DMS53 treated with DMSO at 0.1 percent for 48 hours (cell line): Measurements from ENCODE around the gene TRIP11.

Experiments used
- DNase-seq: peaks from one replicate; lab custom pipeline; 2025; ENCODE audit not compliant: unreplicated experiment; lab: John Stamatoyannopoulos, UW

TRIP11 gene

DNA sequence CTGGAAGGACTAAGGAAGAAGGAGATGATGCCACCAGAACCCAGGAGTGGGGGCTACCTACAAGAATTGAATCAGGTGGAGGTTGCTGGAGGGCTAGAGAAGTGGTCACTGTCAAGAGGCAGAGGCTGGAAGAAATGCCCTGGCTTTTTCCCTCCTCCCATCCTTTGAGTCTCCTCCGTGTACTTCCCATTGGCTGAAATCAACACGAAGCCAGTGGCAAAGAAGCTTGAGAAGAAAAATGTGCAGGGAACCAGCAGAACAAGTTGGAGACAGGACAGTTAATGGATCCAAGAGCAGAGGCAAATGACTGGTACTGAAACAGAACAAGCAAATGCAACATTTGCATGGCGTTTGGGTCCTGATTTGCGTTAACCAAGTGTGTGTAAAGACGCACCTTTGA lies 83.2 kb downstream of the TRIP11 start:
- no peak for DNase-seq

DNA sequence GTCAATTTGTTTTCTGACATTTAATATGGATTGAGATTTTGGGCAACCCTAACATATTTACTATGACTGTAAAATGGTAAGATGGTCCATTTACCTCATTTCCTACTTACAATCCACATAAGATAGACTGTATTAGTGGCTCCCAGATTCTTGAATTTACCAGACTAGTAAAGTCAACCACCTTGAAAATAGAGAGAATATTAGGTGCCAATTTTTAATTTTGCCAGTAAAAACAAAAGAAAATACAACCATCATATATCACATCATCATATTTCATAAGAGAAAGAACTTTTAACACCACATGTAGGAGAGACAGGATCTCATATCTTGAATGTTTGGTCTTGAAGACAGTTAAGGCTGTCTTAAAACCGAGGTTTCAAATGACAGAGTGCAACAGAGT lies 84.7 kb downstream of the TRIP11 start:
- DNase-seq = no peak

DNA sequence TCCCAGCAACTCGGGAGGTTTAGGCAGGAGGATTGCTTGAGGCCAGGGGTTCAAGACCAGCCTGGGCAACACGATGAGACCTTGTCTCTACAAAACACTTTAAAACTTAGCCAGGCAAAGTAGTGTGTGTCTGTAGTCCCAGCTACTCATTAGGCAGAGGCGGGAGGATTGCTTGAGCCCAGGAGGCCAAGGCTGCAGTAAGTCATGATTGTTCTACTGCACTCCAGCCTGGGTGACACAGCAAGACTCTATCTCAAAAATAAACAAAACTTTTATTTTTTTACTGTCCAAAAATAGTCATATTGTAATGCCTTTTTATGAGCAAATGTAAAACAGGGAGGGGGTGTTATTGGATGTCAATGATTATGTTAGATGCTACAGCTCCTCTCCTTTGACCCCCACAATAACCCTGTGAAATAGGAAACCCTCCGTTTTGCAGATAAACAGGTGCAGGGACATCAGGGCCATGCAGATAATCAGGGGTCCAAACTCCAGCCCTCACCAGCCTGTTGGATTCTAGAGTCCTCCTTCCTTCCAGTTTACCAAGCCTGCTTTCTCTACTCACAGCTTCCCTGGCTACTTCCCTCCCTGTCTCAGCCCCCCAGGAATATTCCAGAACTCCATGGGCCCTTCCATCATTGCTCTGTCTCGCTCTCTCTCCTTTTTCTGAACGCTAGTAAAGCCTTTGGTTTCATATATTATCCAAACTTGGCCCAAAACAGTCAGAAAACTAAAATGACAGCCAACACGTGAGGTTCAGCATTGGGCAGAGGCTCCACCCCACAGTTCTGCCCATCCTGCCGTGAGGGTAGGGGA lies 86.5 kb downstream of the TRIP11 start:
- no peak for DNase-seq

DNA sequence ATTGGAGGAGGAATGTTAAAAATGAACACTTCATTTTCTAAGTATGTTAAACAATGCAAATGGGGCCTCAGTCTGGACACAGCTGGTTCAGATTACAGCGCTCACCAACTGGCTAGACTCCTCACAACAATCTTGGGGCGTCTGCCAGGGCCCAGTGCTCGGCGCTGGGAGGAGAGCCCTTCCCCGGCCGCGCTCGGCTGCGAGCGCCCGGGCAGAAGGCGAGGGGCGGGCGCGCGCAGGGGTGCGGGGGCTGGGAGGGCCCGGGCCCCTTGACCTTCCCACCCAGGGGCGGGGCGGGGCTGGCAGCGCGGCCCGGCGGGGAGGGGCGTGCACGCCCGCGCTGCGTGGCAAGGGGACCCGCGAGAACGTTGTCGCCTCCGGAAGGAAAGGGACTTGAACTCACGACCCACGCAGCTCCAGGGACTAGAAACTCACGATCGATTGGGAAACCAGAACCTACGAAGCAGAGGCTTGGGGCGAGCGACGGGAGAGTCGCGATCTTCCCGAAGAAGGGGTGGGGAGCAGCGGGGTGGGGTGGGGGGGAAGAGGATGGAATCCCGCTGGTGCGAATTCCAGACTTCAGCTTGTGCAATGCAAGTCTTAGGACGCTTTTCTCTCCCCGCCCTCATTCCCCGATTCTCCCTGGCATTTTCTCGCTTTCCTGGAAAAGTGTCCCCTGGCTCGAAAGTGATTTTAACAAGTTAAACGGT lies 92.2 kb downstream of the TRIP11 start, which contains the start of gene FBLN5:
Gene FBLN5 (minus strand): TSS at position 220 of the 710 bp plus-strand sequence. CDS start 465 bp downstream, outside the sequence.
- no peak for DNase-seq

DNA sequence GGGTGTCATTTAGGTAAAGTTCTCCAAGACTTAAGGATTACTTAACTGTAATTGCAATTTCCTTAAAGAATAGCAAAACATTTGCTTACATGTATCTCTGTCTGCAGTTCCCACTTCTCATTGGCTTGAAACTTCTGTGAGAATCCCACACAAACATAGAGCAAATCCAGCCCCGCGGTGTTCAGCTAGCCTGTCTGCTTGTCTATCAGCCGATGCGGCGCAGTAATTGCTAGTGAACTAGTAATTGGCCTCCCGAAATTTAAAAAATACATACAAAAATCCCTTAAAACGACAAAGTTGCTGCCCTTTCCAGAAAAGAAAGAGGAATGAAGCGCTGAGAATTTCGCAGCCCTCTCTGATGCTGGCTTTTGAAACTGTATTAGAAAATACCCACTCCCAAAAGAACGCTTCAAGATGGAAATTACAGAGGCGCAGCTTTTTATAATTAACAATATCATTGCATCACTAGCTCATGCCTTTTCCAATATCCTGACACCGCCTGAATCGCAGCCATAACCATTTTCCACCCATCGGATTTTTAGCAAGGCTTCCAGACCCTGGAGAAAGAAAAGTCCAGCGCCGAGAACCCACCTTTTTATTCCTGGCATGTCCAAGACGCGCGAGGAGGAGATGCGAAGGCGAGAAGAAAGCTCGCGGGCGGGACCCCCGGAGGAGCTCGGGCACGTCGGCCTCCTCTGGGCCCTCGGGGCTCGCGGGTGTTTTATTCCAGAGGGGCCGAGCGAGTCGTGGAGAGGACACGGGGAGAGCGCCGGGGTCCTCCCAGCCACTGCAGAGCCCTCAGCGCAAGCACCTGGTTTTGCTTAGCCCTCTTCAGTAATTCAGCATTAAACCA lies 93.0 kb downstream of the TRIP11 start:
- DNase-seq = no peak

DNA sequence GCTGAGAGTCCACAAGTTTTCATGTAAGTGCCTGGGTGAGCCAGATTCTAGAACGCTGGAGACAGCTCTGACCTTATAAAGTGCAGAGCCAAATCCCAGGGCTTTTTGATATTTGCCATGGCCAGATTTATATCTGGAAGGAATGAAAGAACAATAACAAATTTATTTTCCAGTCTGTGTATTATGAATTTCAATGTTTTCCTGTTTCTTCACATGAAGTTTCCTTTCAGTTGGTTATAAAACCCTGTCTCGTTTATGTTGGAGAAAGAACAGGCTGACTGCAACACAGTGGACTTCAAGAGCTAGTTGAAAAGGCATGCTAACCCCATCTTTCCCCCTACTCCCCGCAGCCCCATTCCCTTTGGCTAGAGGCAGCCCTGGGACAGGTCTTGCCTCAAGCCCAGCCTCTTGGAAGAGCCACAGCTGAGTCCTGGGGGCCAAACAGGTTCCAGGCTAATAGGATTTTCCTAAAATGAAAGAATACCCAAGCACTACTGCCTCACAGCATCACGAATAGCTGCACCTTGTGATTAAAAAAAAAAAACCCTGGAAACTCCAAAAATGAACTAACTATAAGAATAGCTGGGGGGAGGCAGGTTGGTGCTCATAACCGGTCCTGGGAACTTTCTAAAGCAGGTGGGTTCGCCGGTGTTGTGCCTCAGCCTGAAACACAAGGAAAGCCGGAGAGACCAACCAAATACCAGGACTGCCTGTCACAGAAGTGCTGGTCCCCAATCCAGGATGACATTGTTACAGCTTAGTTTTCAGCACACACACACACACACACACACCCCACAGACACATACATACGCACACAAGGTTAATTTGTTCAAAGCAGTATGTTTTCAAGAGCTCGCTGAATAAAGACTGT lies 93.9 kb downstream of the TRIP11 start:
- no peak for DNase-seq

DNA sequence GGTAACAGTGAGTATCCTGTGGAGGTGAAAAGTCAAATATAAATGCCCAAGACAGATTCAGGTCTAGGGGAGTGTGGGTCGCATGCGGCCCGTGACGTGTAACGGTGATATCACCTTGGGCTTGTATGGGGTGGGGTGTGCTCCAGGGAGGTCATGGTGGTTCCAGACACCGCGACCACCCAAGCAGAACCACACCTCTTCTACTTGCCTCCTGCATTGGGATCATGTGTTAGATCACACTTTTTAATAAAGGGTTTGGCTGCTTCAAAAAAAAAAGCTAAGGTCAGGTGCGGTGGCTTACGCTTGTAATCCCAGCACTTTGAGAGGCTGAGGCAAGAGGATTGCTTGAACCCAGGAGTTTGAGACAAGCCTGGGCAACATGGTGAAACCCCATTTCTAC lies 96.9 kb downstream of the TRIP11 start:
- no peak for DNase-seq

DNA sequence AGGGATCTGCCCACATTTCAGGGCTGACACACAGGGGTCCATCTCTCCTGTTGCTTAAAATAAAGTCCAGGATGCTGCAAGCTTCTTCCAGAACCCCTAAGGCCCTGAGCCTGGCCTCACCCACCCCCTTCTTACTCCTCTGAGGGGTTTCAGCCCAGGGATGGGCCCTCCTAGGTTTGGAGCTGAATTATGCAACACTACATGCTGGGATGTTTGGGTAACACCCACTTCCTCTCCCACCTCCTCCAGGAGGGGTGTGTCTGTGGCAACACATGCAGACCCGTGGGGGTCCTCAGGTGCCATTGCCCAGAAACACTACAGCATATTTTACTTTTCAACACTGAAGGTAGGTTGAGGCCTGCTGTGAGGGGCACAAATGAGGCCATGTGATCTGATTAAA lies 97.7 kb downstream of the TRIP11 start:
- no peak for DNase-seq

DNA sequence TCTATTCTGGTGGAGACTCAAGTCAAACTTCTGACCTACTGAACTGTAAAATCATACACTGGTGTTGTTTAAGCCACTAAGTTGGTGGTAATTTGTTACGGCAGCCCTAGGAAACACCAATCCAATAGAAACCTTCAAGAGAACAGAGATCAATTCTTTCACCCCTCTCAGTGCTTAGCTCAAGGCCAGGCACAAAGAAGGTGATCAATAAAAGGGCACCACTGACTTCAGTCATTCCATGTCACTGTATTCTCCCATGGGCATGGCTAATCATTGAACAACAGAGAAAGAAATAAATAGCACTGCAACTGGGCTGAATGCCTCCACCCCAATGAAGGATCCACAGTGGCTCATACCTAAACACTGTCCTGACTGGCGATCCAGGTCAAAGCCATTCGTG lies 99.7 kb downstream of the TRIP11 start:
- no peak for DNase-seq

DNA sequence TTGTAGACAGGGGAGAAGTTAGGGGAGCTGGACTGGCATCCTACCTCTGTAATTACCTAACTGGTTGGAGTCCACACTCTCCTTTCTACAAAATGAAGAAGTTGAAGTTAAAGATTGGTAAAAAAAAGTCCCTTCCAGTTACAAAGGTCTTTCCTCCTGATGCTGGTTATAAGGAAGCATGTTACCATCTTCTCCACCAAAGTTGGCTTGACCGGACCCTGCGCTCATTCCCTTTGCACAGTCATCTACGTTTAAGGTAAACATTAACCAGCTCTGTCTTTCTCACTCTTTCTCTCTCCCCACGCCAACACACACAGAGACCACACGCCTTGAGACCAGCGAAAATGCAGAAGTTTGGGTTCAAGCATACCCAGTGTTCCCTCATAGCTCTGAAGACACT lies 104.3 kb downstream of the TRIP11 start:
- no peak for DNase-seq

DNA sequence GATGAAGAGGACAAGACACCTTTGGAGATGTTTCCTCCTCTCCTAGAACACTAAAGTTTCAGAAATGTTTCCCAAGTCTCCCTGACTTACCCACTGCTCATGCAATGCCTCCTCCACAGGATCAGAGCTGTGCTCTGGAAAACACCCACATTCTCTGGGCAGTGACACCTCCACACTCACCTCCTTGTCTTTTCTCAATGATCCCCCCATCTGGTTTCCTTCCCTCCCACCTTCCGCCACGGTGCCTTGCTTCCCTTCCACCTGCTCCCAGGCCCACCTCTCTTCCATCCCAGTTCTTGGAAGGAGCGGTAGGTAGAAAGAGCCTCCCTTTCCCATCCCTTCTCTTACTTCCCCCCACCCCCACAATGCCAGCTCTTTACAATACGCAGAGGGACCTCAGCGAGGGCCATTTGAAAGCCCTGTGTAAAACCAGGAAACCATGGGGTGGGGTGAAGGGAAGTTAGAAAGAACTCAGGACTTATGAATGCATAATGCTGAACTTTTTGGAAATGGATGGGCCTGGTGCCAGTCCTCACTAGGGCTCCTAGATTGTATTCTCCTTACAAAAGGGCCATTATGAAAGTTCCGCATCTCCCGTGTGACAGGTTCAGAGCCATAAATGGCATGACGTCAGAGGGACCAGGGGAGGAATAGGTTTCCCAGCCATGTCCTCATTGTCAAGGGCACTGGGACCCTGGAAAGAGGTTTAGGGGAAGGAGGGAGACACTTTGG lies 105.1 kb downstream of the TRIP11 start:
- no peak for DNase-seq

DNA sequence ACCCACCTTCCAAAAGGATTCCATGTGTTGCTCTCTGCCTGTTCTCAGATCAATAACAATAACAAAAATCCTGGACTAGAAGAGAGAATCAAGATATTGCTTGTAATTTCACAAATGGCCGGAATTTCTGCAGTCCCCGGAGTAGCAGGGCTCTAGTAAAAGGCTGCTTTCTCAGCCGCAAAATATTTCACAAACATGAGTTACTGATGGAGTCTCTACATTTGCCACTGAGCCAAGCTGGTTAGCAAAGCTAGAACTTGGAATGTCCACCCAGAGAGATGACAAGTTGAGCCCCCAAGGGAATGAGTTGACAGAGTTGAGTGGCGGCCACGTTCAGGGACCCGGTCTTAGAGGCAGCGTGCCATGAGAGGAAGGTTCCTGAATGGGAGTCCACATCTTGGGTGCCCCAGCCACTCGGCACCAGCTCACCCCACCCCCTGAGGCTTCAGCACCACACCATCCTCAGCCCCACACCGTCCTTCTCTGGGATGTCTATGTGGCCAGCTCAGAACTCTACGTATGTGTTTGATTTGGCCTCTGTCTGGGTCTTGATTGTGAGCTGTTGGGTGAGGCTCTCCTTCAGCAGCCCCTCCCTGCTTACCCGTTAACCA lies 108.3 kb downstream of the TRIP11 start:
- DNase-seq = no peak

DNA sequence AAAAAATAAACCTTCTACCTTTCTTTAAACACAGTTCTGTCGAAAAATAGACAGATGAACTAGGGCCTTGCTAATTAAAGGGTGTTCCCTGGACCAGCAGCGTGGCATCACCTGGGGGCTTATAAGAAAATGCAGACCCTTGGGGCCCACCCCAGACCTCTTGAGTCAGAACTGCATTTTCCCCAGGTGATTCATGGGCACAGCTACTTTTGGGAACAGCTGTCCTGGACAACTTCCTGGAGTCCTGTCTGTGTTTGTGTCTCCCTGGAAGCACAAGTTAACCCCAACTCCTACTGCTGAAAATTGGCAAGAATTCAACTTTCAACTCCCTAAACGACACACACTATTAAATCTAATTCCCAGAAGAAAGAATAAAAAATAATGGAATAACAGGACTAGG lies 110.2 kb downstream of the TRIP11 start:
- DNase-seq = no peak

DNA sequence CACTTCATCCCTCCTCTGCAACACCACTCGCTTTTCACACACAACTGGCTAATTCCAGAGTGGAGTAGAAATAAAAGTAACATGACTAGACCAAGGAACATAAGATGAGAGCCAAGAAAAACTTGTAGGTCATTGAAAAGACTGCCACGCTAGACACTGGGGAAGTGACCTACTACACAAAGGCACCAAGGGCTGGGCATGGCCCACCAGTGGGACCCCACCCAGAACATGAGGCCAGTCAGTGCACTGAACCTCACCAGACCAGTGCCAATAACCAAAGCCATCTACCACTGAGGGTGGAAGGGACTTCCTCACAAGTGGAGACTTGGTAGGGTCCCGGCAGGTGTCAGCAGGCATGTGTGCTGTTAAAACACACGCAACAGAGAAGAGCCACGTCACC lies 112.1 kb downstream of the TRIP11 start:
- no peak for DNase-seq

DNA sequence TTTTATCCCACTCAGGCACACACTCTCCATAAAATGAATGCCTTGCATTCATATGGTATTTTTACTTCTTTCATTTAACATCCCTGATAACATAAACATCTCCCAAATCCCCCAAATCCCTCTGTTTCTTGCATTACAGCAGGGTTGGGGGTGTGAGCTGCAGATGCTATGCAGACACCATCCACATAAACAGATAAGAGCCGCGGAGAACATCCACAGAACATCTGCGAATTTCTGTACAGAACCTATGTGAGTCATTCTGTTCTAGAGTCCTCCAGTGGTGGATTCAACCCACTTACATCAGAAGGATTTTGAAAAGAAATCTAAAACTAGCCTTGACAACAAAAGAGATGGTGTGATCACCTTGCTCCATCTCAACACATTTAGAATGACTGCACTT lies 112.7 kb downstream of the TRIP11 start:
- no peak for DNase-seq

DNA sequence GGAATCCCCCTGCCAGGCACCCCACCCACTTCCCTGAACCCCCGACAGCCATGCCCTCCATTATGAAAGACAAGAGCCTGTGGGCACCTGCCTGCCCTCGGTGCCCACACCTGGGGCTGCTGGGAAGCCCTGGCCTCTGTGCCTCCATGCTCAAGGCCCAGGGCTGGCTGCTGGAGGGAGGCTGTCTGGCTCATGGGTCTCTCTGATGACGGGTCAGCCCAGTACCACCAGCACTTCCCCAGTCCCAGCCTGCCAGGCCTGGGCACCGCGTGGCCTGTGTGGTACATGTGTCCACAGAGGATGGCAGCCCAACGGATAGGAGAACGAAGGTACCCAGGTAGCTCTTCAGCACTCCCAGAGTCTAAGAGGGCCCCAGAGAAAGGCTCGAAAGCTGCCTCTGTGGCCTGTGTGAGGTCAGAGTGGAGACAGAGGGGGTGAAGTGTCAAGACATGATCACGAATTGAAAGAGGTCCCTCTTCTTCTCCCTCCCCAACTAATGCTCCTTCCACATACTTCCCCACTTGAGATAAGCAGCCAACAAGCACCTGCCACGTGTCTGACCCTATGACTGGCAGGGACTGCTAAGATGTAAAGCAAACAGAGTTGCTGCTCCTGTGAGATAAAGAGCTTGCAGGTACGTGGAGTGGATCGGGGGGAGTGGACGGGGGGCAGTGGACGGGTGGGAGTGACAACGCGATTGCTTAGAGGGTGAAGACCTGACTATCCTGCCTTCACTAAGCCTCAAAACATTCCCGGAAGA lies 113.5 kb downstream of the TRIP11 start:
- DNase-seq = no peak

DNA sequence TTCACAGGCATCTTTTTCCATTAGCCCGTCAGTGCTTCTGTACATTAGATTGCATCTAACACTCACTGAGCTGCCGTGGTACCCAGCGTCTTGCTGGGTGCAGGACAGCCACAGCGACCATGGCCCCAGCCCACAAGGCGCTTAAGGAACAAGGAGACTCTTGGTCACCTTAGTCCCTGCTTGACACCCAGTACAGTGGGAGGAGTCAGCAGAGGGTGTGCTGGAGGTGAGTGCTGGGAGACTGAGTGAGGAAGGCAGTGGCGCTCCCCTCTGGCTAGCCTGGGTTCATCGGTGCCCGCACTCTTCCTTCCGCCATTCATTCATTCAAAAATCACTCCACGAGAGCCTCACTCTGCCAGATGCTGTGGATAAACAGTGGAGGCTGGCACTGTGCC lies 114.1 kb downstream of the TRIP11 start:
- DNase-seq = no peak

DNA sequence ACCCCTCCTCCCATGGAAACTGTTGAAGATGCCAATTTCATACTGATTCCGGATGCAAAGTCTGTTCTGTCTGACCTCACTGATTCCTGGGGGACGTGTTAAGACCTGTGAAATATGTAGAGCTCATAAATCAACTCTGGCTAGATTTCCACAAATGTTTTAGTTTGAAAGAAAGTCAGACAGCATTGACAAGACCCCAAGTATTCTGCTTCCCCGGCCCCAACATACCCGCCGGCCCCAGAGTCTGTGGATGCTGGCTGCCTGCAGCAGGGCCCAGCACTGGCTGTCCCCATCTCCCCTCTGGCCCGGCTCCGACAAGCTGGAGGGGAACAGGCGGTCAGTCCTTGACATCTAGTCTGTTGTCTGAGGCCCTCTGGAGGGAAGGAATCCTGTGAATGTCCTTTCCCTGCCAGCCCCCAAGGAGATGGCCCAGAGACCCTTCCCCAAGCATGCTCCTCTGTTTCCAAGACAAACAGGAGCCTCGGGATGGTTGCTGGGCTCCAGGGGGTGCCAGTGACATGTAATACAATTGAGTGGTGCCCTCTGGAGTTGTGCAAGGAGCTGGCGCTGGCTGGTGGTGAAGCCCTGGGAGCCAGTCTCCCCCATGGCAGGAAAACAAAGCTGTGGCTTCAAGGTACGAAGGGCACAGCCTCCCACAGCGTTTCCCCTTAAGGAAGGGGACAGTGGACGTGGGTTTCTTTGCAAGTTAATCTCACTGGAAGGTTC lies 114.7 kb downstream of the TRIP11 start:
- DNase-seq = no peak
